GF-D8 (cell line): ENCODE measurements around the gene ACER2.

ENCODE experiments used
- DNase-seq: peaks from one replicate; lab custom pipeline; 2025; lab: John Stamatoyannopoulos, UW

The ACER2 gene

GRCh38 chr9:19486803-19487202, 78.0 kb downstream of the ACER2 start:
- no peak for DNase-seq

GRCh38 chr9:19488721-19489120, 79.9 kb downstream of the ACER2 start:
- DNase-seq = no peak

GRCh38 chr9:19490269-19490668, 81.5 kb downstream of the ACER2 start:
- no peak for DNase-seq

GRCh38 chr9:19490828-19491227, 82.0 kb downstream of the ACER2 start:
- no peak for DNase-seq

- DNase-seq = no peak
Observed at GRCh38 chr9:19492775-19493173, 84.0 kb downstream of the ACER2 start.

GRCh38 chr9:19493174-19493811, 84.5 kb downstream of the ACER2 start:
- no peak for DNase-seq

- DNase-seq = no peak
Observed at GRCh38 chr9:19493876-19494275, 85.1 kb downstream of the ACER2 start.

- DNase-seq = no peak
Observed at GRCh38 chr9:19495186-19496028, 86.6 kb downstream of the ACER2 start.

GRCh38 chr9:19496321-19497050, 87.7 kb downstream of the ACER2 start:
- DNase-seq = no peak

- no peak for DNase-seq
Observed at GRCh38 chr9:19497276-19497675, 88.5 kb downstream of the ACER2 start.

GRCh38 chr9:19498015-19498414, 89.2 kb downstream of the ACER2 start:
- no peak for DNase-seq
